ENCODE data around the gene FGF4.

- TF ChIP-seq CTCF (IDR thresholded peaks at IDR 0.05; ENCODE audit: borderline replicate concordance, extremely low read depth, low read length, poor library complexity, severe bottlenecking) (no peak), EZH2 (IDR thresholded peaks at IDR 0.05; ENCODE audit: borderline replicate concordance, low read depth, low read length, severe bottlenecking) (no peak)
These were observed 53.4 kb downstream of the FGF4 start for GRCh38 chr11:69721745-69722144.

Measured in DND-41 (cell line).